C4-2B (cell line): ENCODE results near the gene TRIM37.

ENCODE experiments used
- CTCF ChIP-seq: fragments of 450-650 bp; conservative IDR thresholded peaks from 2 replicates; pipeline ENCODE4 v1.5.1; 2017; ENCODE audit warnings: mild to moderate bottlenecking
- ZFX ChIP-seq: fragments of 450-650 bp; IDR thresholded peaks from 2 replicates; pipeline ENCODE4 v1.6.1; 2017

- TF ChIP-seq CTCF (no peak), ZFX (no peak)
Measured at GRCh38 chr17:58932956-58933355, 173.7 kb downstream of the TRIM37 start.
